A549 (cell line): ENCODE results near the gene RAD51B.

ENCODE experiments used
- MYC ChIP-seq: IDR thresholded peaks from 2 replicates; pipeline ENCODE4 v1.6.1; 2012; ENCODE audit warnings: mild to moderate bottlenecking, inconsistent platforms, low read length, improper control_type of control experiment, borderline replicate concordance
- TF ChIP-seq, protein P1 (sequence below): fragments of >200 bp; sonication (Bioruptor Twin); formaldehyde crosslinking; IDR thresholded peaks from 3 replicates; pipeline ENCODE4 v1.5.1; 2016

DNA sequence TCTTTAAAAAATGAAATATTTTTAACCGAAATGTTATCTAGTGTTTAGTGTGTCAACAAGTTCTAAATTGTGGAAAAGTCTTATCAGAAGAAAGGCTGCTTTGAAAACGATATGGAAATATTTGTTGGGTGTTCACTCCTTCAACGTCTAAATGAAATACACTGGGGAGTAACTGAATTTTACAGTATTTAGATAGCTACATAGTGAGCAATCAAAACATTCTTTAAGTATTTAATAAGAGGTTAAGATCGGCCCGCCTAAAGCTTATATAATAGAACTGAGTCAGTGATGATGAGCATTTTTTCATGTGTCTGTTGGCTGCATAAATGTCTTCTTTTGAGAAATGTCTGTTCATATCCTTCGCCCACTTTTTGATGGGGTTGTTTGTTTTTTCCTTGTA lies 228.3 kb downstream of the RAD51B start:
- TF ChIP-seq, protein P1, sequence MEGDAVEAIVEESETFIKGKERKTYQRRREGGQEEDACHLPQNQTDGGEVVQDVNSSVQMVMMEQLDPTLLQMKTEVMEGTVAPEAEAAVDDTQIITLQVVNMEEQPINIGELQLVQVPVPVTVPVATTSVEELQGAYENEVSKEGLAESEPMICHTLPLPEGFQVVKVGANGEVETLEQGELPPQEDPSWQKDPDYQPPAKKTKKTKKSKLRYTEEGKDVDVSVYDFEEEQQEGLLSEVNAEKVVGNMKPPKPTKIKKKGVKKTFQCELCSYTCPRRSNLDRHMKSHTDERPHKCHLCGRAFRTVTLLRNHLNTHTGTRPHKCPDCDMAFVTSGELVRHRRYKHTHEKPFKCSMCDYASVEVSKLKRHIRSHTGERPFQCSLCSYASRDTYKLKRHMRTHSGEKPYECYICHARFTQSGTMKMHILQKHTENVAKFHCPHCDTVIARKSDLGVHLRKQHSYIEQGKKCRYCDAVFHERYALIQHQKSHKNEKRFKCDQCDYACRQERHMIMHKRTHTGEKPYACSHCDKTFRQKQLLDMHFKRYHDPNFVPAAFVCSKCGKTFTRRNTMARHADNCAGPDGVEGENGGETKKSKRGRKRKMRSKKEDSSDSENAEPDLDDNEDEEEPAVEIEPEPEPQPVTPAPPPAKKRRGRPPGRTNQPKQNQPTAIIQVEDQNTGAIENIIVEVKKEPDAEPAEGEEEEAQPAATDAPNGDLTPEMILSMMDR, result no peak
- TF ChIP-seq MYC, result no peak
